ENCODE measurements around the gene NEMP2. TPM values are rescaled to one million over a fixed set of nuclear protein-coding genes. Genes with fewer than 3 reads are reported as not detected.

Gene NEMP2
- total and polyA plus RNA-seq, 2 donors from 2014 or later: 2.3 to 5.2 TPM

- no peak overlapping the region for H3K27ac ChIP-seq (ENCODE audit: low read depth in 2 of 2, low read length in 2 of 2)
- DNase-seq: peak in 1 of 5 donors; percentile 11
- TF ChIP-seq CTCF (IDR thresholded peaks at IDR 0.05; ENCODE audit: borderline replicate concordance, extremely low read depth, insufficient read depth): no peak
Measured at GRCh38 chr2:190507135-190507534, 27.4 kb downstream of the NEMP2 start.

GRCh38 chr2:190506666-190507065 lies 27.9 kb downstream of the NEMP2 start:
- no peak overlapping the region for H3K27ac ChIP-seq (ENCODE audit: low read depth in 2 of 2, low read length in 2 of 2)
- peaks cover 0 to 6% (median 3%) of the 10 kb centered on the region in 3 donors for H3K36me3 ChIP-seq (ENCODE audit: control insufficient read depth in 2 of 3, insufficient read depth in 3 of 3, low read length in 3 of 3)
- H3K9ac ChIP-seq (ENCODE audit: low read length in 3 of 3): no peak overlapping the region
- H3K4me3 ChIP-seq (ENCODE audit: low read length in 3 of 3): no peak overlapping the region
- H3K9me3 ChIP-seq (ENCODE audit: control insufficient read depth in 2 of 3, insufficient read depth in 1 of 3, low read length in 3 of 3): no peaks in the 10 kb centered on the region
- FAIRE-seq (no peak), DNase-seq (no peak)
- peaks cover 0 to 4% (median 4%) of the 10 kb centered on the region in 3 donors for H3K4me1 ChIP-seq (ENCODE audit: control insufficient read depth in 2 of 3, insufficient read depth in 2 of 3, low read depth in 1 of 3, low read length in 3 of 3)
- intact Hi-C loops (cut with DNase I): no loop called here
- no peak for TF ChIP-seq CTCF (IDR thresholded peaks at IDR 0.05; ENCODE audit: borderline replicate concordance, extremely low read depth, insufficient read depth)
- H3K27me3 ChIP-seq (ENCODE audit: control insufficient read depth, insufficient read depth, low read length): no peaks in the 10 kb centered on the region

More at GRCh38 chr2:190507135-190507534, 27.4 kb downstream of the NEMP2 start:
- FAIRE-seq: no peak
- H3K27me3 ChIP-seq (ENCODE audit: control insufficient read depth, insufficient read depth, low read length): no peaks in the 10 kb centered on the region
- intact Hi-C loops (cut with DNase I): no loop called here
- H3K36me3 ChIP-seq (ENCODE audit: control insufficient read depth in 2 of 3, insufficient read depth in 3 of 3, low read length in 3 of 3): peaks cover 0 to 6% (median 3%) of the 10 kb centered on the region in 3 donors
- H3K9me3 ChIP-seq (ENCODE audit: control insufficient read depth in 2 of 3, insufficient read depth in 1 of 3, low read length in 3 of 3): no peaks in the 10 kb centered on the region
- H3K9ac ChIP-seq (ENCODE audit: low read length in 3 of 3): no peak overlapping the region
- peaks cover 0 to 4% (median 4%) of the 10 kb centered on the region in 3 donors for H3K4me1 ChIP-seq (ENCODE audit: control insufficient read depth in 2 of 3, insufficient read depth in 2 of 3, low read depth in 1 of 3, low read length in 3 of 3)
- H3K4me3 ChIP-seq (ENCODE audit: low read length in 3 of 3): no peak overlapping the region

GRCh38 chr2:190505696-190506095 lies 28.8 kb downstream of the NEMP2 start:
- Histone ChIP-seq H3K27me3 (ENCODE audit: control insufficient read depth, insufficient read depth, low read length) (no peaks in the 10 kb centered on the region), H3K4me3 (ENCODE audit: low read length in 3 of 3) (no peak overlapping the region), H3K4me1 (ENCODE audit: control insufficient read depth in 2 of 3, insufficient read depth in 2 of 3, low read depth in 1 of 3, low read length in 3 of 3) (peaks cover 0 to 4% (median 4%) of the 10 kb centered on the region in 3 donors), H3K27ac (ENCODE audit: low read depth in 2 of 2, low read length in 2 of 2) (no peak overlapping the region), H3K9me3 (ENCODE audit: control insufficient read depth in 2 of 3, insufficient read depth in 1 of 3, low read length in 3 of 3) (no peaks in the 10 kb centered on the region), H3K36me3 (ENCODE audit: control insufficient read depth in 2 of 3, insufficient read depth in 3 of 3, low read length in 3 of 3) (peaks cover 0 to 6% (median 3%) of the 10 kb centered on the region in 3 donors), H3K9ac (ENCODE audit: low read length in 3 of 3) (no peak overlapping the region)
- FAIRE-seq (no peak), DNase-seq (no peak)
- intact Hi-C loops (cut with DNase I): no loop called here
- TF ChIP-seq CTCF (IDR thresholded peaks at IDR 0.05; ENCODE audit: borderline replicate concordance, extremely low read depth, insufficient read depth): no peak

GRCh38 chr2:190504912-190505311 lies 29.6 kb downstream of the NEMP2 start:
- intact Hi-C loops (cut with DNase I): no loop called here
- DNase-seq: no peak
- FAIRE-seq: no peak
- Histone ChIP-seq H3K9ac (ENCODE audit: low read length in 3 of 3) (no peak overlapping the region), H3K4me3 (ENCODE audit: low read length in 3 of 3) (no peak overlapping the region), H3K9me3 (ENCODE audit: control insufficient read depth in 2 of 3, insufficient read depth in 1 of 3, low read length in 3 of 3) (no peaks in the 10 kb centered on the region), H3K4me1 (ENCODE audit: control insufficient read depth in 2 of 3, insufficient read depth in 2 of 3, low read depth in 1 of 3, low read length in 3 of 3) (peaks cover 0 to 4% (median 4%) of the 10 kb centered on the region in 3 donors), H3K27ac (ENCODE audit: low read depth in 2 of 2, low read length in 2 of 2) (no peak overlapping the region), H3K27me3 (ENCODE audit: control insufficient read depth, insufficient read depth, low read length) (no peaks in the 10 kb centered on the region), H3K36me3 (ENCODE audit: control insufficient read depth in 2 of 3, insufficient read depth in 3 of 3, low read length in 3 of 3) (peaks cover 0 to 6% (median 3%) of the 10 kb centered on the region in 3 donors)
- TF ChIP-seq CTCF (IDR thresholded peaks at IDR 0.05; ENCODE audit: borderline replicate concordance, extremely low read depth, insufficient read depth): no peak

Data from kidney (tissue), 14 donors.